Colon (tissue), 2 donors: ENCODE measurements around the gene DVL1.

ENCODE experiments used
- FAIRE-seq: peaks from 2 replicates; lab custom pipeline; 2012; peaks lifted over from hg19 to GRCh38; lab: Jason Lieb, UNC
- donor health status: control.
- donor health status: control.

DVL1 gene

GRCh38 chr1:1340185-1340584 is 9.0 kb downstream of the DVL1 start:
- no peak for FAIRE-seq

GRCh38 chr1:1338278-1338677 is 10.9 kb downstream of the DVL1 start:
- no peak for FAIRE-seq

GRCh38 chr1:1337793-1338147 is 11.4 kb downstream of the DVL1 start:
- FAIRE-seq: no peak

- FAIRE-seq: no peak
These were observed 12.1 kb downstream of the DVL1 start for GRCh38 chr1:1336931-1337792.

- no peak for FAIRE-seq
These were observed 12.8 kb downstream of the DVL1 start for GRCh38 chr1:1336446-1336845.

- no peak for FAIRE-seq
These were observed 13.4 kb downstream of the DVL1 start for GRCh38 chr1:1335792-1336248.

GRCh38 chr1:1335283-1335682 is 13.9 kb downstream of the DVL1 start:
- no peak for FAIRE-seq

- FAIRE-seq: no peak
These were observed 14.4 kb downstream of the DVL1 start for GRCh38 chr1:1334835-1335234.

- FAIRE-seq: no peak
These were observed 15.5 kb downstream of the DVL1 start for GRCh38 chr1:1333551-1334241.

- no peak for FAIRE-seq
These were observed 16.3 kb downstream of the DVL1 start for GRCh38 chr1:1332774-1333480.

- FAIRE-seq: no peak
These were observed 17.0 kb downstream of the DVL1 start for GRCh38 chr1:1332031-1332755.

- FAIRE-seq: no peak
These were observed 17.9 kb downstream of the DVL1 start, which contains the start of gene TAS1R3 for GRCh38 chr1:1331068-1331965. TSS of gene TAS1R3 (plus strand) at chr1:1331280. CDS start at chr1:1331346, 66 bp downstream.

- no peak for FAIRE-seq
These were observed 18.7 kb downstream of the DVL1 start for GRCh38 chr1:1330366-1331067.

- no peak for FAIRE-seq
These were observed 19.7 kb downstream of the DVL1 start for GRCh38 chr1:1329304-1330210.

GRCh38 chr1:1328254-1328653 is 21.0 kb downstream of the DVL1 start:
- FAIRE-seq: no peak

GRCh38 chr1:1327291-1327690 is 21.9 kb downstream of the DVL1 start:
- FAIRE-seq: no peak

GRCh38 chr1:1326075-1326605 is 23.1 kb downstream of the DVL1 start:
- no peak for FAIRE-seq

GRCh38 chr1:1325288-1326074 is 23.7 kb downstream of the DVL1 start:
- FAIRE-seq: no peak
